Subcutaneous adipose tissue (tissue), 4 donors: ENCODE results near the gene MOK. TPM values are rescaled to one million over a fixed set of nuclear protein-coding genes. Genes with fewer than 3 reads are reported as not detected.

Experiments
- CTCF ChIP-seq: fragments of 450-650 bp; IDR thresholded peaks from one replicate; pipeline ENCODE4 v1.5.1; 2016; ENCODE audit warnings: low read depth, mild to moderate bottlenecking, control low read depth, antibody characterized with exemption, moderate library complexity
- total RNA-seq, 4 donors: library from RNA; depleted of rRNA; stranded (reverse); fragments of >200 nt; gene quantifications; one replicate each; pipeline ENCODE4 v1.1.0, GENCODE V29; 2016

The MOK gene
- total RNA-seq, 4 donors from 2014 or later = 4.0 to 13.9 (median 6.1) TPM

- no peak for TF ChIP-seq CTCF
These were observed 15.2 kb upstream of the MOK start for GRCh38 chr14:102320033-102320660.

- no peak for TF ChIP-seq CTCF
These were observed 14.5 kb upstream of the MOK start, which contains the start of gene ZNF839 for GRCh38 chr14:102319351-102320032. ZNF839 (plus strand) TSS chr14:102319746; CDS start chr14:102319766, 20 bp downstream.

GRCh38 chr14:102318781-102319276 lies 13.9 kb upstream of the MOK start:
- no peak for TF ChIP-seq CTCF

GRCh38 chr14:102317564-102318248 lies 12.7 kb upstream of the MOK start:
- TF ChIP-seq CTCF = no peak

- no peak for TF ChIP-seq CTCF
These were observed 12.0 kb upstream of the MOK start for GRCh38 chr14:102316743-102317563.

GRCh38 chr14:102316338-102316742 lies 11.4 kb upstream of the MOK start:
- TF ChIP-seq CTCF = no peak
